ENCODE data around the gene LSS.
"Not testable (repeated sequence)": the region's sequence is repeated elsewhere in the genome, so short reads cannot be mapped to it uniquely, and the experiment has no call there.

GRCh38 chr21:46140352-46141003 lies 88.1 kb downstream of the LSS start:
- TF ChIP-seq POLR2A, POLR2AphosphoS5 (IDR thresholded peaks at IDR 0.05; ENCODE audit: low read depth, low read length): not testable (repeated sequence)

All from GM12891 (cell line).